Stimulated activated CD8-positive, alpha-beta memory T cell treated with anti-CD3 and anti-CD28 coated beads, Interleukin-12 subunit alpha, Interleukin-12 subunit beta, amount 100 ng/mL, for 24 hours (primary cell): ENCODE results near the gene CERK.
"Not testable (repeated sequence)": the region's sequence is repeated elsewhere in the genome, so short reads cannot be mapped to it uniquely, and the experiment has no call there.

Experiments used
- DNase-seq: peaks from one replicate; pipeline ENCODE4 v3.0.0-alpha.2; 2020; ENCODE audit errors: extremely low read depth

The CERK gene

GRCh38 chr22:46748908-46749675, 11.0 kb upstream of the CERK start:
- DNase-seq, result no peak

- DNase-seq, result no peak
These were observed 10.3 kb upstream of the CERK start for GRCh38 chr22:46748206-46748907.

- no peak for DNase-seq
These were observed 9.6 kb upstream of the CERK start for GRCh38 chr22:46747646-46748045.

DNA sequence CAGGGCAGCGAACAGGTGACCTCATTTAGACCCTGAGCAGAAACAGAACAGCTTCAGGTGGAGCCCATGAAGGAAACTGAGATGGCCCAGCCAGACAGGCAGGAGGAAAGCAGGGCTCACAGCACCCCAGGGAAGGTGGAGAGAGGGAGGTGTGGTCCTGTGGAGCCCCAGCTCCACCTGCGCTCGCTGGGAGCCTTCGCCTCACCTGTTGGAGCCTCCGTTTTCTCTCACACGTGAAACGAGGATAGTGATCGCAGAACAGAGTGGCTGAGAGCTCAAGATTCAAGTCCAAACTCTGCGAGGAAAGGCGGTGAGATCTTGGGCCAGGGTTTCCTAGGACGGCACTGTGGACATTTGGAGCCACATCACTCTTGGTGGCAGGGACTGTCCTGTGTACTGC, 8.6 kb upstream of the CERK start:
- no peak for DNase-seq

- no peak for DNase-seq
These were observed 8.1 kb upstream of the CERK start for GRCh38 chr22:46746192-46746591.

GRCh38 chr22:46744581-46744980, 6.5 kb upstream of the CERK start:
- no peak for DNase-seq

DNA sequence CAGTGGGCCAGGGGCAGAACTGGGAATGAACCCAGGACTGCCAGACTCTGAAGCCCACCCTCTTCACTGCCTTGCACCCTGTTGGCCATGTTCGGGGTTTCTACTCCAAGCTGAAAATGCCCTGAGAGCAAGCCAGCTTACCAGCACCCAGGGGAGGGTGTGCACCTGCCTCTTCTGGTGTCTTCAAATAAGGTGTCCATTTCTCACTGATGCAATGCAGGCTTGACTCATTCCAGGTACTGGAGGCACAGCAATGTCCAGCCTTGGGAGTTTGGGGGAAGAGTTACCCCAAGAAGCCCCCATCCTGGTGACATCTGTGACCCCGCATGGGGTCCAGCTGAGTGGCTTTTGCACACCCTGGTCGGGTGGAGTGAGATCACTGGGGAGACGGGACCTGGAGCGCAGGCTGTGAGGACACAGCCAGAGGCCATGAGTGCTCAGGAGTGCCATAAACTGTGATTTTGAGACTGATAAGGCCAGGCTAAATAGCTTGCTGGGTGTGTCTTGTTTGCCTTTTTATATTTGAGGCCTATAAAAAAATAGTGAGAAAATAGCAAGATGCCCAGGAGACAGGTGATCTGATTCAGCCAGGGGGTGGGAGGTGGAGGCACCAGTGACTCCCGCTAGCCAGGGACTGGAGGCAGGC, 4.6 kb upstream of the CERK start:
- no peak for DNase-seq

DNA sequence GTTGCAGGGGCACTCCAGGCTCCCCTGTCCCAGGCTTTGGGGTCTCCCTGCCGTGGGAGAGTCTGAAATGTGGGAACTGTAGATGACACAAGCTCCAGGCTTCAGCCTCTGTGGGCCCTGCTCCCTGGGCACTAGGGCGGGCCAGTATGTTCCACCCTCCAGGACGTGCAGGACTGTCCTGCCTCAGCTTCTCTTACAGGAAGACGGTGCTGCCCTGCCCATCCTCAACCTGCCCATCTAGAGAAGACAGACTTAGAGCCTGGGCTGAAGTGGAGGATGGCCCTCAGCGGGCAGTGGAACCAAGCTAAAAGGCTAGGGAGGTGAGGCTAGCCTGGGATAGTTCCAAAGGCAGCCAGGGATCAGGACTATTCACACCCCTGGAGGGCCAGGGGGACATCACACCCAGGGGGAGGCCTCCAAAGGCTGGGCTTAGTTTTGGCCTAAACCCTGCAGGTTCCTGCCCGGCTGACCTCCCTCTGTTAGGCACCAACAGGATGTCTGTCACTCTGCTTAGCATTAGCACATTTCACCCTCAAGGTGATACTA, 4.0 kb upstream of the CERK start:
- DNase-seq, result no peak

- DNase-seq, result no peak
These were observed 3.1 kb upstream of the CERK start for GRCh38 chr22:46740910-46741780.

DNA sequence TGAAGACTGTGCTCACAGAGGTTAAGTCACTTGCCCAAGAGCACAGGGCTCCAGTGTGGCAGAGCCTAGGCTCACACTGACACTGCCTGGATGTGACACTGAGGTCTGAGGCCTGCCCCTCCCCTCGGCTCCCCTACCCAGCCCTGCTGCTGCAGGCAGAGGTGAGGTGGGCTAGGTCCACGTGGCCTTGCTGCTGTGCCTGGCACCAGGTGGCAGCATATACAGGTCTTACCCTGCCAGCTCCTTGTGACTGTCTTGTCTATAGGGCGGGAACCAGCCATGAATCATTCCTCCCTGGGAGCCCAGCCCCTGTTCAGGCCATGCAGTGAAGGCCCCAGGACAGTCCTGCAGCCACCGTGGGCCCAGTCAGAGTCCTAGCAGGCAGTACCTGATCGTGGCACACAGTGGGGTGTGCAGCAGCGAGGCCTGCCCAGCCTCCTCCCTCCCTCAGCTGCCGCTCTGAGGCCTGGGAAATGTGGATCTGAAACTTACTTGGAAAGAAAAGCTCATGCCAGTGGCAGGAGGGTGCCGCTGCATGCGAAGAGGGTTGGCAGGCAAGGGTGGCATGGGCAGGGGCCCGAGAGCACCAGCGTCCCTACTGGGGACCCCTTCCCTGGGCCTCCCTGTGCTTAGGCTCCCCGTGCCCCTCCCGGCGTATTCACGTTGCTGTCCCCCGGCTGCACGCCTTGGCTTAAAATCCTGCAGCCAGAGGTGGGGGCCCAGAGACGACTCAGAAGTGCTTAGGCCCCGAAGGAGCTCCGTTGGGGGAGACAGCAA, 1.2 kb upstream of the CERK start:
- DNase-seq, result no peak

DNA sequence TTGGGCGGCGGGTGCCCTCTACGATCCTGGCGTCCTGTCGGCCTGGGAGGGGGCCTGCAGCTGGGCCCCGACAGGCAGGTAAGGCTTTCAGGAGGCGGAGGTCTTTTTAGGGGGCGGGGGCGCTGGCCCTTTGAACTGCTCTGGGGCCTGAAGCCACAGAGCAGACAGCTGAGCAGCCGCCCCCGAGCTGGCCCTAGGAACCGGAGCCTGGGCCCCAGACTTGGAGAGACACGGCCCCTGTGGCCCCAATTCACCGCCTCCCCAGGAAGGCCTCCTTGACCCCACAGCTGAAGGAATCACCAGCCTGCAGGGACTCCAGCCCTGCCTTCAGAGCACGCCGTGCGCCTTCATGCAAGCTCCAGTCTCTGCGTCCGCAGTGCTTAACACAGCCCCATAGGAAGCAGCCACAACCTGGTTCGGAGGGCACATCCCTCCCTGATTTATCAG, 618 bp upstream of the CERK start:
- DNase-seq, result no peak

DNA sequence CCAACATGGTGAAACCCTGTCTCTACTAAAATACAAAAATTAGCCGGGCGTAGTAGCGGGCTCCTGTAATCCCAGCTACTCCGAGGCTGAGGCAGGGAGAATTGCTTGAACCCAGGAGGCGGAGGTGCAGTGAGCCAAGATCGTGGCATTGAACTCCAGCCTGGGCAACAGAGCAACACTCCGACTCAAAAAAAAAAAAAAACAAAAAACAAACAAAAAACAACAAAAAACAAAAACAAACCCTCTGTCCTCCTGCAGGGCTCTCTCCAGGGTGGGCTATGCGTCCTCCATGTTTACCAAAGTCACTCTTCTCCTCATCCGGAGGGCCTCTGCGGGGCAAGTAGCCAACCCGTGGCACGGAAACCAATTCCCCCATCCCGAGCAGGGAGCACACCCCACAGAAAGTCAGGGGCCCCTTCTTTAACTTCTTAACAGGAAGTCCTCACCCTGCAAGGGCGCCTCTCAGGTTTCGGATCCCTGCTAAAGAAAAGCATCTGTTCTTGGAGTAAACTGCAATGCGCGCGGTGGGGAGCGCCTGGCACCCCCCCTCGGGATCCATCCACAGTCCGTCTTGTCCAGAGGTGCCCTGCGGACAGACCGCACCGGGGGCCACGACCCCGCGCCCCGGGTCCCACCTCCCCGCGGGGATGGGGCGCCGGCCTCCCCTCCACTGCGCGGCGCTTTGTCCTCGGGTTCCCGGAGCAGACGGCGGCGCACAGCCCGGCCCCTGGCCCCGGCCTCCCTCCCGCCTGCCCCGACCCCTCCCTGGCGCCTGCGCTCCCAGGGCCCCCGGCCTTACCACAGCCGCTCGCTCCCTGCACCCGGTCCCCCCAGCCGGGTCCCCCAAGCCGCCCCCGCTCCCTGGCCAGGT, 712 bp downstream of the CERK start:
- DNase-seq, result no peak

- no peak for DNase-seq
These were observed 1.3 kb downstream of the CERK start for GRCh38 chr22:46736705-46737104.

GRCh38 chr22:46735747-46736608, 2.1 kb downstream of the CERK start:
- DNase-seq, result no peak

DNA sequence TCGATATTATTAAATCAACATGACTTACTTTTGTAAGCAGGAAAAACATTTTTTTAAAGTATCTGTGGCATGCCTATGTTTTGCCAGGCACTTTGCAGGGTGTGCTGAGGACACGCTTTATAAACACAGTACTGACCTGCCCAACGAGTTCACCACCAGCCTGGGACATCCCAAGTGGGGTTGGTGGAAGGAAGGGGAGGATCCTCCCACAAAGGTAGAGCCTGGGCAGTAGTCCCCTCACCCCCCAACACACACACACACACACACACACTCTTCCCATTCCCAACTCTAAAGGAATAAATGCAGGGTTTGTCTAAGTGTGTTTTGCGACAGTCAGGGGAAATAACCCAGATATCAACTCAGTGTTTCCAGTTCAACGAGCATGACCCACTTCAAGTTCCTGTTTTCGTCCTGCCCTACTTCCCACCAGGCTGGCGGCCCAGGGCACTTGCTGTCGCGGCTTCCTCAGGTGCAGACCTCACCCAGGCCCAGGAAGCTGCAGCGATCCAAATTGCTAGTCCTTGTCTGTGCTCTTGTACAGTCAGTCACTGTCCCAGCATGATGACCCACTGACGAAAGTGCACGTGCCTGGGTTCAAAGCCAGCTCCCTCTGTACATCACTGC, 3.1 kb downstream of the CERK start:
- no peak for DNase-seq

DNA sequence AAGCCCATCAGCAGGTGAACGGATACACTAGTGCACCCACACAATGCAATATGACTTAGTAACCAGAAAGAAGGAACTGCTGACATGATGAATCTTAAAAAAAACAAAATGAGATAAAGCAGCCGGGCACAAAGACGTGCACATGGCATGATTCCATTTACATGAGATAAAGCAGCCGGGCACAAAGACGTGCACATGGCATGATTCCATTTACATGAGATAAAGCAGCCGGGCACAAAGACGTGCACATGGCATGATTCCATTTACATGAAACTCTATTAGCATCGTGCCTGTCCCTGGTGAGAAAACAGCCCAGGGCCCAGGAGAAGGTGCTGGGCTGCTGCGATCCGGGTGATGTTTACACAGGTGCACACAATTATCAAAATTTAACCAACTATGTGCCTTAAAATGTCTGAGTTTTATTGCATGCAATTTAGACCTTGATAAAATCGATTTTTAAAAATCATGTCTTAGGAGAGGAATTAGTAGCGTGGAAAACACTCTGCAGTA, 3.8 kb downstream of the CERK start:
- not testable (repeated sequence) for DNase-seq

GRCh38 chr22:46732513-46732912, 5.5 kb downstream of the CERK start:
- DNase-seq, result no peak

- no peak for DNase-seq
These were observed 6.0 kb downstream of the CERK start for GRCh38 chr22:46732041-46732379.
